HCT116 (cell line): ENCODE measurements around the gene EPHA10. TPM values are rescaled to one million over a fixed set of nuclear protein-coding genes. Genes with fewer than 3 reads are reported as not detected.
A peak's percentile ranks its signal among the peaks of the same experiment; 100 is the strongest.

ENCODE experiments used
- ATAC-seq: fragments of 200-7000 bp; cut with Tn5 transposase; 2 replicates; pipeline ENCODE4 v1.9.1; 2020; ENCODE audit warnings: mild to moderate bottlenecking, moderate library complexity
- BruUV-seq: library from RNA; stranded (reverse); fragments of 400-500 nt; replicated peaks from 2 replicates; lab custom pipeline; 2021; lab: Mats Ljungman, UMichigan
- CTCF ChIA-PET: fragments of 300-600 bp; sonication (Branson Sonifier 250); formaldehyde crosslinking; loops from one replicate; lab custom pipeline; 2021; ENCODE audit warnings: antibody characterized with exemption; lab: Charles Lee
- POLR2A ChIA-PET: fragments of 300-600, 350-600 bp; sonication (Branson Sonifier 250); formaldehyde crosslinking; loops from one replicate; lab custom pipeline; 2021; ENCODE audit warnings: antibody characterized with exemption; lab: Charles Lee
- RAD21 ChIA-PET, 2 experiments: fragments of 300-600 bp; sonication (Branson Sonifier 250); formaldehyde crosslinking; loops; one replicate each; lab custom pipeline; 2023; ENCODE audit warnings: low total read pairs in 2 of 2; ENCODE audit not compliant: uncharacterized antibody in 2 of 2, unreplicated experiment in 2 of 2, low non-redundant PET in 1 of 2; lab: Charles Lee
- DNase-seq: peaks from one replicate; pipeline ENCODE4 v3.0.0-alpha.2; 2010; ENCODE audit warnings: low read depth, low spot score
- H2AFZ ChIP-seq: fragments of 200-600 bp; shearing (Covaris generic), sonication (generic); 2 replicates; pipeline ENCODE4 v1.6.1; 2017; ENCODE audit warnings: low read depth, mixed run types, mixed read lengths, antibody characterized with exemption, low read length; ENCODE audit not compliant: poor library complexity, severe bottlenecking
- H3K27ac ChIP-seq: 2 replicates; pipeline ENCODE4 v1.5.1; 2012; ENCODE audit warnings: low read depth, low read length
- H3K27me3 ChIP-seq: fragments of 200-600 bp; sonication (generic); 2 replicates; pipeline ENCODE4 v1.6.1; 2016; ENCODE audit warnings: mixed run types, low read length, mixed read lengths; ENCODE audit not compliant: insufficient read depth
- H3K36me3 ChIP-seq, 2 experiments: fragments of 200-500 bp in 1 of 2; fragments of 200-600 bp in 1 of 2; sonication (Bioruptor generic) in 1 of 2; sonication (generic) in 1 of 2; 2 replicates each; pipeline versions ENCODE4 v1.5.1 to v1.6.1; 2014 to 2016; ENCODE audit warnings: low read length in 2 of 2, inconsistent platforms in 1 of 2, mixed read lengths in 1 of 2, mixed run types in 1 of 2; ENCODE audit not compliant: insufficient read depth in 2 of 2, control insufficient read depth in 1 of 2
- H3K4me1 ChIP-seq, 2 experiments: fragments of 200-600 bp in 1 of 2; sonication (generic) in 1 of 2; 2 replicates each; pipeline versions ENCODE4 v1.5.1 to v1.6.1; 2012 to 2017; ENCODE audit warnings: low read length in 2 of 2, inconsistent platforms in 1 of 2, mild to moderate bottlenecking in 1 of 2, mixed read lengths in 1 of 2, mixed run types in 1 of 2, moderate library complexity in 1 of 2; ENCODE audit not compliant: insufficient read depth in 2 of 2, control insufficient read depth in 1 of 2
- H3K4me2 ChIP-seq: fragments of 200-600 bp; sonication (generic); 2 replicates; pipeline ENCODE4 v1.6.1; 2017; ENCODE audit warnings: mixed run types, low read length, mixed read lengths
- H3K4me3 ChIP-seq, 2 experiments: fragments of 200-600 bp in 1 of 2; sonication (generic) in 1 of 2; replicated peaks in 1 of 2; 2 replicates each; pipeline ENCODE4 v1.5.1; 2011 to 2016; ENCODE audit warnings: low read length in 2 of 2, control low read depth in 1 of 2, low read depth in 1 of 2, mild to moderate bottlenecking in 1 of 2, mixed read lengths in 1 of 2, mixed run types in 1 of 2
- H3K79me2 ChIP-seq: fragments of 200-600 bp; sonication (generic); 2 replicates; pipeline ENCODE4 v1.6.1; 2017; ENCODE audit warnings: mild to moderate bottlenecking, mixed run types, low read length, moderate library complexity, mixed read lengths; ENCODE audit not compliant: insufficient read depth
- H3K9ac ChIP-seq: fragments of 200-600 bp; sonication (generic); 2 replicates; pipeline ENCODE4 v1.6.1; 2016; ENCODE audit warnings: low read length, mixed read lengths
- H3K9me2 ChIP-seq: fragments of 200-600 bp; sonication (generic), shearing (Covaris generic); 2 replicates; pipeline ENCODE4 v1.6.1; 2017; ENCODE audit warnings: mixed run types, mild to moderate bottlenecking, moderate library complexity; ENCODE audit not compliant: insufficient read depth
- H3K9me3 ChIP-seq, 2 experiments: fragments of 200-500 bp in 1 of 2; fragments of 200-600 bp in 1 of 2; sonication (Bioruptor generic) in 1 of 2; sonication (generic) in 1 of 2; 2 replicates each; pipeline ENCODE4 v1.6.1; 2014 to 2017; ENCODE audit warnings: low read length in 2 of 2, mixed read lengths in 2 of 2, inconsistent platforms in 1 of 2, low read depth in 1 of 2, mild to moderate bottlenecking in 1 of 2, mixed run types in 1 of 2, moderate library complexity in 1 of 2; ENCODE audit not compliant: control insufficient read depth in 1 of 2, insufficient read depth in 1 of 2
- H4K20me1 ChIP-seq: fragments of 200-600 bp; sonication (generic), shearing (Covaris generic); 2 replicates; pipeline ENCODE4 v1.6.1; 2017; ENCODE audit warnings: mixed run types, mild to moderate bottlenecking, moderate library complexity; ENCODE audit not compliant: insufficient read depth
- ATF3 ChIP-seq: IDR thresholded peaks from 2 replicates; pipeline ENCODE4 v1.6.1; 2012
- CEBPB ChIP-seq: IDR thresholded peaks from 2 replicates; pipeline ENCODE4 v1.6.1; 2012; ENCODE audit warnings: low read depth
- CTCF ChIP-seq, 3 experiments: fragments of 200-600 bp in 1 of 3; sonication (generic) in 1 of 3; IDR thresholded peaks in 2 of 3; conservative IDR thresholded peaks in 1 of 3; 2 replicates each; pipeline ENCODE4 v1.5.1; 2012 to 2017; ENCODE audit warnings: low read depth in 2 of 3, low read length in 2 of 3, antibody characterized with exemption in 1 of 3, borderline replicate concordance in 1 of 3, control low read depth in 1 of 3, mild to moderate bottlenecking in 1 of 3, mixed read lengths in 1 of 3, mixed run types in 1 of 3, moderate library complexity in 1 of 3; ENCODE audit not compliant: insufficient read depth in 1 of 3
- EZH2 ChIP-seq: fragments of 200-600 bp; sonication (generic); IDR thresholded peaks from 2 replicates; pipeline ENCODE4 v1.6.1; 2017; ENCODE audit warnings: antibody characterized with exemption, mixed run types
- EZH2phosphoT487 ChIP-seq: fragments of 200-600 bp; IDR thresholded peaks from 2 replicates; pipeline ENCODE4 v1.6.1; 2018; ENCODE audit warnings: antibody characterized with exemption, borderline replicate concordance
- POLR2A ChIP-seq: IDR thresholded peaks from 2 replicates; pipeline ENCODE4 v1.7.0; 2011; ENCODE audit warnings: borderline replicate concordance; ENCODE audit not compliant: insufficient read depth, insufficient read length; ENCODE audit errors: extremely low read depth
- RAD21 ChIP-seq: IDR thresholded peaks from 2 replicates; pipeline ENCODE4 v1.6.1; 2012; ENCODE audit warnings: low read depth, mild to moderate bottlenecking
- REST ChIP-seq: IDR thresholded peaks from 2 replicates; pipeline ENCODE4 v1.6.1; 2012; ENCODE audit warnings: low read depth
- SP1 ChIP-seq: IDR thresholded peaks from 2 replicates; pipeline ENCODE4 v1.6.1; 2012; ENCODE audit warnings: low read depth
- SRF ChIP-seq: IDR thresholded peaks from 2 replicates; pipeline ENCODE4 v1.6.1; 2012; ENCODE audit warnings: low read depth
- TCF7L2 ChIP-seq: IDR thresholded peaks from 2 replicates; pipeline ENCODE4 v1.7.0; 2011; ENCODE audit warnings: borderline replicate concordance, inconsistent platforms; ENCODE audit not compliant: insufficient read depth, insufficient read length; ENCODE audit errors: extremely low read depth
- ZBTB33 ChIP-seq: IDR thresholded peaks from 2 replicates; pipeline ENCODE4 v1.6.1; 2011; ENCODE audit warnings: mild to moderate bottlenecking, low read length, moderate library complexity; ENCODE audit not compliant: insufficient replicate concordance; ENCODE audit errors: extremely low read depth
- ZNF274 ChIP-seq: fragments of 200-500 bp; sonication (Bioruptor generic); IDR thresholded peaks from 2 replicates; pipeline ENCODE4 v1.6.1; 2014; ENCODE audit warnings: mild to moderate bottlenecking, low read depth, low read length, inconsistent platforms
- intact Hi-C: fragments of 100-400 bp; cut with micrococcal nuclease; formaldehyde crosslinking; loops from 2 replicates; pipeline ENCODE4 v1.10.0; 2022
- total RNA-seq: library from RNA; stranded (reverse); gene quantifications from one replicate; pipeline ENCODE4 v1.2.1, GENCODE V29; 2021; ENCODE audit not compliant: unreplicated experiment

EPHA10 gene
- total RNA-seq, 1 experiment from 2014 or later: 6.5 TPM

GRCh38 chr1:37794372-37795339 is 29.7 kb upstream of the EPHA10 start:
- ChIA-PET RAD21 (no interaction called here), POLR2A (interaction anchor here (1.1 kb wide), 1 partner anchor 13 kb away, joined by 4 read pairs; the partner anchor contains the start of genes C1orf122 and YRDC), CTCF (no interaction called here)
- Histone ChIP-seq H3K27ac (peak overlapping the region; percentile 84; the same call in 1 of the 2 replicates), H3K79me2 (peaks cover 15% of the 10 kb centered on the region), H3K27me3 (no peaks in the 10 kb centered on the region), H3K36me3 (peaks cover 2 to 4% of the 10 kb centered on the region in 2 experiments; a peak in 2 of 4 replicates), H3K9me3 (no peaks in the 10 kb centered on the region), H3K4me1 (peaks cover 10 to 17% of the 10 kb centered on the region in 2 experiments; a peak in 3 of 4 replicates), H3K9me2 (no peaks in the 10 kb centered on the region), H3K9ac (peak overlapping the region; percentile 70), H3K4me3 (peak overlapping the region; percentile 63 to 76), H3K4me2 (peak overlapping the region; percentile 91), H2AFZ (no peak overlapping the region), H4K20me1 (no peaks in the 10 kb centered on the region)
- DNase-seq (no peak), ATAC-seq (peak; percentile 56)
- TF ChIP-seq EZH2: no peak
- no peak for TF ChIP-seq SRF
- TF ChIP-seq CEBPB: no peak
- no peak for TF ChIP-seq REST
- TF ChIP-seq ATF3: no peak
- no peak for TF ChIP-seq POLR2A
- peak; percentile 55 for TF ChIP-seq RAD21
- no peak for TF ChIP-seq EZH2phosphoT487
- TF ChIP-seq ZBTB33: no peak
- no peak for TF ChIP-seq ZNF274
- peak in 1 of 3 experiments; percentile 35; a peak in 2 of 6 replicates for TF ChIP-seq CTCF (IDR thresholded peaks at IDR 0.05 in 2 of 3, conservative IDR thresholded peaks at IDR 0.05 in 1 of 3; ENCODE audit: borderline replicate concordance in 1 of 3, insufficient read depth in 1 of 3, low read depth in 2 of 3, low read length in 2 of 3)
- TF ChIP-seq SP1: no peak
- no peak for TF ChIP-seq TCF7L2
- TSS peak; percentile 44 for BruUV-seq
- intact Hi-C loops: loop anchor here (5.0 kb wide), 1 partner anchor 102 kb away; the partner anchor contains the start of gene CDCA8
